Astrocyte of the cerebellum (primary cell): ENCODE data around the gene ARIH2.

Source experiments
- DNase-seq: peaks from one replicate; pipeline ENCODE4 v3.0.0-alpha.2; 2011; ENCODE audit warnings: low read depth
- H3K4me3 ChIP-seq: 2 replicates; pipeline ENCODE4 v1.5.1; 2011; ENCODE audit warnings: mild to moderate bottlenecking, low read depth, low read length, moderate library complexity
- in situ Hi-C: cut with HindIII; loops from 2 replicates; pipeline ENCODE4 v1.10.0; 2017; ENCODE audit warnings: low sequenced_read_pairs
- TF ChIP-seq, protein P1 (sequence below): IDR thresholded peaks from 2 replicates; pipeline ENCODE4 v1.5.1; 2012; ENCODE audit warnings: low read length, low read depth, moderate library complexity, mild to moderate bottlenecking; ENCODE audit errors: missing control alignments

The ARIH2 gene

DNA sequence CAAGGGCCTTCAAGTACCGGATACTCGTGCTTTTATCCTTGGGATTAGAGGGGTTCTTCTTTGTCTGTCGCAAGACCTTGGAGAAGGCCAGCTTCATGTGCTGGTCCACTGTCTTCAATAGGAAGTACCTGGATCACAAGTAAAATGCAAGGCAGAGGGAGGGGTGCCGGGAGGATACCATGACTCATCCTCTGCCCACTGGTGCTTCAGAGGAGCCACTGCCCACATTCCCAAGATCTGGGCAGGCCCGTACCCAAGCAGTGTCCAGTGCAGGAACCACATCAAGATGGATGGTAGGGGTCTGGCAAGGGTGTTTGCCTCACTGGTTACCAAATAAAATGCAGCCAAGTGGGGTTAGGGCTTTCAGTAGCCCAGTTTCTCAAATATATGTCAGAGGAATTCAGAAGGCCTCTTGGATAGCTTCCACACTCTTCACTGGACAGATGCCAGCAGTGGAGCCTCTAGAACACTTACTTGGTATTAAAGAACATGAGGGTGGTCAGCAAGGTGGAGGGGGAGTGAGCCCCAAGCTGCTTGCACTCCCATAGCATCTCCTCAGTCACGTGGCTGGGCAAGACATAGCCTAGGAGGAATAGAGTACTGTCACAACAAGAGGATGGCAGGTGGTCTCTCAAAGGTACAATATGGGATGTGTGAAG is 114.1 kb downstream of the ARIH2 start:
- H3K4me3 ChIP-seq = no peak overlapping the region
- in situ Hi-C loops = no loop called here
- DNase-seq = no peak
- TF ChIP-seq, protein P1, sequence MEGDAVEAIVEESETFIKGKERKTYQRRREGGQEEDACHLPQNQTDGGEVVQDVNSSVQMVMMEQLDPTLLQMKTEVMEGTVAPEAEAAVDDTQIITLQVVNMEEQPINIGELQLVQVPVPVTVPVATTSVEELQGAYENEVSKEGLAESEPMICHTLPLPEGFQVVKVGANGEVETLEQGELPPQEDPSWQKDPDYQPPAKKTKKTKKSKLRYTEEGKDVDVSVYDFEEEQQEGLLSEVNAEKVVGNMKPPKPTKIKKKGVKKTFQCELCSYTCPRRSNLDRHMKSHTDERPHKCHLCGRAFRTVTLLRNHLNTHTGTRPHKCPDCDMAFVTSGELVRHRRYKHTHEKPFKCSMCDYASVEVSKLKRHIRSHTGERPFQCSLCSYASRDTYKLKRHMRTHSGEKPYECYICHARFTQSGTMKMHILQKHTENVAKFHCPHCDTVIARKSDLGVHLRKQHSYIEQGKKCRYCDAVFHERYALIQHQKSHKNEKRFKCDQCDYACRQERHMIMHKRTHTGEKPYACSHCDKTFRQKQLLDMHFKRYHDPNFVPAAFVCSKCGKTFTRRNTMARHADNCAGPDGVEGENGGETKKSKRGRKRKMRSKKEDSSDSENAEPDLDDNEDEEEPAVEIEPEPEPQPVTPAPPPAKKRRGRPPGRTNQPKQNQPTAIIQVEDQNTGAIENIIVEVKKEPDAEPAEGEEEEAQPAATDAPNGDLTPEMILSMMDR = no peak

GRCh38 chr3:49034650-49035049 is 116.0 kb downstream of the ARIH2 start:
- H3K4me3 ChIP-seq = no peak overlapping the region
- in situ Hi-C loops = no loop called here
- TF ChIP-seq, protein P1 = no peak
- no peak for DNase-seq

- TF ChIP-seq, protein P1 = no peak
- H3K4me3 ChIP-seq = no peak overlapping the region
- in situ Hi-C loops = no loop called here
- DNase-seq = no peak
Observed at GRCh38 chr3:49035281-49035680, 116.6 kb downstream of the ARIH2 start.
